Naive B cell (primary cell): ENCODE measurements around the gene PLCXD3. TPM values are rescaled to one million over a fixed set of nuclear protein-coding genes. Genes with fewer than 3 reads are reported as not detected.
A peak's percentile ranks its signal among the peaks of the same experiment; 100 is the strongest.

Experiments
- ATAC-seq, 2 donors: fragments of 150-1000 bp; cut with Tn5 transposase; 2 replicates each; pipeline ENCODE4 v1.10.0; 2021; ENCODE audit warnings: low read depth in 2 of 2, mild to moderate bottlenecking in 2 of 2, moderate library complexity in 2 of 2
- DNase-seq: peaks from one replicate; pipeline ENCODE4 v3.0.0; 2022
- H3K27ac Mint-ChIP-seq, 6 donors: one replicate each; pipeline ENCODE4 v1.8.0; 2020 to 2022; ENCODE audit warnings: mild to moderate bottlenecking in 6 of 6, mixed read lengths in 6 of 6, moderate library complexity in 5 of 6, inconsistent platforms in 2 of 6
- H3K27me3 Mint-ChIP-seq, 3 donors: one replicate each; pipeline ENCODE4 v1.8.0; 2021 to 2022; ENCODE audit warnings: mixed read lengths in 3 of 3, mild to moderate bottlenecking in 1 of 3
- H3K36me3 Mint-ChIP-seq, 2 donors: one replicate each; pipeline ENCODE4 v1.8.0; 2020 to 2022; ENCODE audit warnings: mixed read lengths in 2 of 2, inconsistent platforms in 1 of 2, mild to moderate bottlenecking in 1 of 2
- H3K4me1 Mint-ChIP-seq, 3 donors: one replicate each; pipeline ENCODE4 v1.8.0; 2020 to 2022; ENCODE audit warnings: mixed read lengths in 3 of 3, inconsistent platforms in 1 of 3, mild to moderate bottlenecking in 1 of 3, moderate library complexity in 1 of 3
- H3K4me3 Mint-ChIP-seq, 8 donors: one replicate each; pipeline ENCODE4 v1.8.0; 2020 to 2022; ENCODE audit warnings: mild to moderate bottlenecking in 8 of 8, mixed read lengths in 8 of 8, moderate library complexity in 8 of 8, inconsistent platforms in 2 of 8
- H3K9me3 Mint-ChIP-seq, 7 donors: one replicate each; pipeline ENCODE4 v1.8.0; 2020 to 2022; ENCODE audit warnings: mixed read lengths in 7 of 7, mild to moderate bottlenecking in 5 of 7, inconsistent platforms in 2 of 7, moderate library complexity in 1 of 7
- polyA plus RNA-seq, 6 donors: library from polyadenylated mRNA; unstranded; fragments of 300-500 nt; fragmentation: Illumina TruSeq; gene quantifications; one replicate each; pipeline ENCODE4 v1.2.3, GENCODE V29; 2021; ENCODE audit warnings: low read depth in 6 of 6

Gene PLCXD3
- polyA plus RNA-seq, 6 donors from 2014 or later, result not detected

DNA sequence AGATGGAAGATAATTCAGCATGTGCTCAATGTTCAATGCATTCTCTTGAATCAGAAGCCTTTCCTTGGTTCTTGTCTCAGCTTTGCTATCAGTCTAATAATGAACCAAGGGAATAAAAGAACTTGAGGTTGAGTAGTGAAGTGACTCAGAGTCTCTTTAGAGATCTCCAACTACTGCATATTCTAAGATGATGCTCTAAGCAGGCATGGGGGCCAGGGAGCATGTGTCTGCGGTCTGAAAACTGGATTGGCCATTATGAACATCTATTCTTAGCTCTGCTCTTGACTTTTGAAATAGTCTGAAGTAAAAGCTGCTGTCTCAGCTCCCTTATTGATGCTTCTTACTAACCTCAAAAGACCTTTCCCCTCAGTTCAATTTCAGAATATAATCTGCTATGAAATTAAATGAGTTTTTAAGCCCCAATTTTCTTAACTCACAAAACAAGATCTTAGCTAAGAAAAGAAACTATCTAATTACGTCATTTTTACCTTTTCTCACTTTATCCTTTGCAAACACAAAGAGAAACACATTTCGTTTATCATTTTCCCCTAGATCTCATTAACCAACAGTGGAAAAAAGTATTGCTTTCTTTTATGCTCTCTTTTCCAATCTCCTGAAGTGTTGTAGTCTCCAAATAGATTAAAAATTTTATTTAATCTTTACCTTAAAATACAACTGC, 44.8 kb downstream of the PLCXD3 start:
- no peak for DNase-seq
- no peak overlapping the region for H3K27ac Mint-ChIP-seq
- no peak for ATAC-seq
- H3K4me3 Mint-ChIP-seq, result no peak overlapping the region
- H3K4me1 Mint-ChIP-seq, result no peaks in the 10 kb centered on the region
- H3K36me3 Mint-ChIP-seq, result no peaks in the 10 kb centered on the region
- H3K27me3 Mint-ChIP-seq, result no peaks in the 10 kb centered on the region
- peaks cover 3 to 9% (median 5%) of the 10 kb centered on the region in 7 donors for H3K9me3 Mint-ChIP-seq

DNA sequence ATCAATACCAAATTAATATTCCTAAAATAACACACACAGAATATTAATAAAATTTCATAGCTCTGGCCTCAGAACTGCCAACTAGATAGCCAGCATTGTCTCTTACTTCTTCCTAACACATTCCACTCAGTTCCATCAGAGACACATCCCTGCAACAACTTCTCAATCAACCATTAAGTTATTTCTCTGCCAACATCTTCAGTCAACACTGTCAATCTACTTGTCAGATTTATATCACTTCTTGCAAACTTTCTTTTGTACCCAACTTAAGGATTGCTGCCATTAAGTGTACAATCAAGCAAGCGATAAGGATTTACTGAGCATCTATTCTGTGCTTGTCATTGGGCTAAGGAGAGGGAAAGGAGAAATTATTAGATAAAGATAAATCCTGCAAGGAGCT, 50.8 kb downstream of the PLCXD3 start:
- ATAC-seq (no peak), DNase-seq (no peak)
- H3K27ac Mint-ChIP-seq, result peak overlapping the region in 1 of 6 donors; percentile 19
- H3K4me1 Mint-ChIP-seq, result no peaks in the 10 kb centered on the region
- peaks cover 0 to 5% (median 2%) of the 10 kb centered on the region in 7 donors for H3K9me3 Mint-ChIP-seq
- H3K4me3 Mint-ChIP-seq, result no peak overlapping the region
- no peaks in the 10 kb centered on the region for H3K27me3 Mint-ChIP-seq
- H3K36me3 Mint-ChIP-seq, result no peaks in the 10 kb centered on the region

DNA sequence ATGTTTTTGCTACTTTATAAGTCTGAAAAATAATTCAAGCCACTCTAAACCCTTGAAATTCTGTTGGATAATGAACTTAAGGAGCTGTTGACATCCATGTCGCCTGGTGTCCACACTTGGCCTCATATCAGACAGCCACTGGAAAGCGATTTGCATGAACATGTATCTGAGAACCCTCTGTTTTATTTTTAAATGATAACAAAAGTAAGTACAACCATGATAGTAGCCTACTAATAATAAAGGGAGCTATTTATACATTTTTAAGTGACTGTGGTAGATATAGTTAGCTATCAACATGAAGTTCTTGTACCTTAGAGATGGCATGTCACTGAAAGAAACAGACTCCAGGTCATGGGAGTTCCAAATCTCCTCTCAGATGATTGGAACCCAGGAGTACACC, 53.3 kb downstream of the PLCXD3 start:
- ATAC-seq (no peak), DNase-seq (no peak)
- Mint-ChIP-seq H3K9me3 (peaks cover 0 to 8% (median 2%) of the 10 kb centered on the region in 7 donors), H3K4me3 (no peak overlapping the region), H3K27me3 (no peaks in the 10 kb centered on the region), H3K36me3 (no peaks in the 10 kb centered on the region), H3K27ac (no peak overlapping the region), H3K4me1 (no peaks in the 10 kb centered on the region)

DNA sequence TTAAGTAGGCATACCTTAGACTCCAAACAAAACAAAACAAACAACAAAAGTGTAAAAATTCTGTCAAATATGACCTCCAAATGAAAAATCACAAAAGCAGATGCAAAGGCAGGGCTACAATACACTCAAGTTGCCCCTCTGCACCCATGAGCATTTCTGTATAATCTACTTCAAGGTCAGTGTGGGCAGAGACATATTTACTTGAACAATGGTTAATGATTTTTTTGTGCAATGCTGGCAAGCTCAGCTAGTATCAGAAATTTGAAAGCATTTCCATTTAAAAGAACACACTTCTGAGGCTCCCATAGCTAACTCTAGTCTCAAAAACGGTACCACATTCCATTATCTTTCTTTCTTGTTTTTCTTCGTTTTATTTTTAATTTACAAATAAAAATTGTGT, 57.9 kb downstream of the PLCXD3 start:
- Mint-ChIP-seq H3K27ac (no peak overlapping the region), H3K9me3 (peaks cover 0 to 8% (median 2%) of the 10 kb centered on the region in 7 donors), H3K27me3 (no peaks in the 10 kb centered on the region), H3K36me3 (no peaks in the 10 kb centered on the region), H3K4me3 (no peak overlapping the region), H3K4me1 (no peaks in the 10 kb centered on the region)
- ATAC-seq (no peak), DNase-seq (no peak)

DNA sequence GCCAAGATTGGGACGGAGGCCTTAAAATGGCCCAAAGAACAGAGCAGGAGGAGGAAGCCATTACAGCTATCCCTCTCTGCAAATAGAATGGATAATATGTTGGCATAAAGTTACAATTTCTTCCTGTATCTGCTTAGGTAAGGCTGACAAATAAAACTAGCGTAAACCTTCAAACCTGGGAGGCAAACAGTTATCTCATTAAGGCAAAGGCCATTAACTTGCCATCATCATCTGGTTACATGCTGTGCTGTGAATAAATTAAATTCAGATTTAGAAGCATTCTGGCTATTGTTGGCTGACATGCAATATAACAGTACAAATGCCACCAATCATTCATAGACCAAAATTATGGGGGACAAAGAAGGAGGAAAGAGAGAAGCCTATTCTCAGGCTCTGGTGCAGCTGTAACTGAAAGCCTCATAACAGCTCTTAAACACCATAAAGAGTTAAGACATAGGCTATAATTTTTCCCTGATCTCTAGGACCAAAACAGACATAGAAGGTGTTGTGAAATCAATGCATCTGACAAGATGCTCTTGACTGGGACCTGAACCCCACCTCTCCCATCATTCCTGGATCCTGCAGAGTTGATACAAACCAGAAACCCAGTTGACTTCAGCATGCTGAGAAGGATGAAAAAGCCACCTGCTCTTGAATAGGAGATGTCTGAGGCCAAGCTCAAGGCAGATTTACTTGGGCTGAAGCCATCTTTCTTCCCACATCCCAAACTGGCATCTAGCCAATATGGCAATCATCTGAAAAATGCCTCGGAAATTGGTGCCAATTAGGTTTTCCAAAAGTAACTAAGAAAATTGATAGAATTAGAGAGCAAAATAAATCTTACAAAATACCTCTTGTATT, 62.5 kb downstream of the PLCXD3 start:
- no peak for ATAC-seq
- no peaks in the 10 kb centered on the region for H3K27me3 Mint-ChIP-seq
- H3K4me1 Mint-ChIP-seq, result no peaks in the 10 kb centered on the region
- H3K27ac Mint-ChIP-seq, result no peak overlapping the region
- no peak overlapping the region for H3K4me3 Mint-ChIP-seq
- H3K9me3 Mint-ChIP-seq, result peaks cover 0 to 4% (median 0%) of the 10 kb centered on the region in 7 donors
- no peak for DNase-seq
- H3K36me3 Mint-ChIP-seq, result no peaks in the 10 kb centered on the region

DNA sequence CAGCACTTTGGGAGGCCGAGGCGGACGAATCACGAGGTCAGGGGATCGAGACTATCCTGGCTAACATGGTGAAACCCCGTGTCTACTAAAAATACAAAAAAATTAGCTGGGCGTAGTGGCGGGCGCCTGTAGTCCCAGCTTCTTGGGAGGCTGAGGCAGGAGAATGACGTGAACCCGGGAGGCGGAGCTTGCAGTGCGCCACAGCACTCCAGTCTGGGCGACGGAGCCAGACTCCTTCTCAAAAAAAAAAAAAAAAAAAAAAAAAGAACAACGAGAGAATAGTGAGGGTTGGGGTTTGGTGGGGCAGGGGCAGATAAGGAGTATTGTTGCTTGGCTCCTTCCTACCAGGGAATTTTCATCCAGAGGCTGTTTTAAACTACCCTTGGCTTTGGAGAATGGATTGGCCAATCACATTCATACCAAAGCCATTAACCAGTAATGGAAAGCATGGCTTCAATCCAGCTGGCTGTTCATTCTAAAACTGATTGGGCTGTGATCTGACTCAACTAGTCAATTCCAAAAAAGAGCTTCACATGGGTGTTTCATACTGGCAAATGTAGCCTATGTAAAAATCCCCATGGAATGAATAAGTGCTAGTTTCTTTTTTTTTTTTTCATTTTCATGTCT, 64.4 kb downstream of the PLCXD3 start:
- Mint-ChIP-seq H3K27me3 (no peaks in the 10 kb centered on the region), H3K4me3 (no peak overlapping the region), H3K9me3 (peaks cover 0 to 4% (median 2%) of the 10 kb centered on the region in 7 donors), H3K27ac (no peak overlapping the region), H3K36me3 (no peaks in the 10 kb centered on the region), H3K4me1 (no peaks in the 10 kb centered on the region)
- ATAC-seq (no peak), DNase-seq (no peak)

DNA sequence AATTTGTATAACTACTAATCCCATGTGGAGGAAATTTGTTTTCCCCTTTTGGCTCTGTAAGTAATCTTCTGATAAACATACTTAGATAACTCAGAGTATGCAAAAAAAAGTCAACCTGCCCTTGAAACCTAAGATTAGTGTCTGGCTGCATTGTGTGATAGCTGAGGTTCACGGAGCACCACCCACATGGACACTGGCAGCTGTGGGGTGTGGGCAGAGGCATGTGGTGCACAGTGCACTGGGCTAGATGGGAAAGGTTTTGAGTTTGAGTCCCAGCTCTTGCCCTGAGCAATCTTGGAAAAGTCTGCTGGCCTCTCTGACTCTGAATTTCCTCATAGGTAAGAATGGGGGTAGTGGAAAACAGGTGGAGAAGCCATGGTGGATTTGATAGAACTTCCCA, 75.1 kb downstream of the PLCXD3 start:
- Mint-ChIP-seq H3K27ac (no peak overlapping the region), H3K4me1 (no peaks in the 10 kb centered on the region)

DNA sequence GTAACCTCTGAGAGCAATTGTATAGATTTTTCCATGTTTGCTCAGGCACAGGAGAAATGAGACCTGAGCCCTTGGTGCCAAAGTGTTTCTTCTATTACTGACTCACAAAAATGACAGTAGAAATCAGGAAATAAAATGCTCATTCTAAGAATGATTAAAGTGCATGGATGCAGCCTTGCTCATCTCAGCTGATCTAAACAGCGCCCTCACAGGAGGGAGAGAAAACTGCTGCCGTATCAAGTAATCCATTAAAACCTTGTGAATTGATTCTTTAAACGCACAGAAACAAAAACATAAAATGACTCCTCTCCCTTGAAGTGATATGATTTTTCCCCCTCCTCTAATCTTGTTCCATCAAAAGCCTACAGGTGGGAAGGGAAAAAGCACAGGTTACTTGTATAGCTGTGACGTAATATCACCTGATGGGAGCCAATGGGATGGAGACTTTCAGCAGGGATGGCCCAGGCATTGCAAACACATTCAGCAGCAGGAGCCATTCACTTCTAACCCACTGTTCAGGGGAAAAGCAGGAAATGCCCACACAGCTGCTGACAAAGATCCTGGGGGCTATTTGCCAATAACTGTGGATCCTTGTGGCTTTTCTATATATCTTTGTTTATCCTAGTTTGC, 76.7 kb downstream of the PLCXD3 start:
- DNase-seq (no peak), ATAC-seq (no peak)
- peaks cover 0 to 8% (median 3%) of the 10 kb centered on the region in 7 donors for H3K9me3 Mint-ChIP-seq
- no peaks in the 10 kb centered on the region for H3K4me1 Mint-ChIP-seq
- no peaks in the 10 kb centered on the region for H3K36me3 Mint-ChIP-seq
- H3K27me3 Mint-ChIP-seq, result no peaks in the 10 kb centered on the region
- H3K27ac Mint-ChIP-seq, result no peak overlapping the region
- H3K4me3 Mint-ChIP-seq, result no peak overlapping the region

More for the DNA sequence above, 75.1 kb downstream of the PLCXD3 start:
- Mint-ChIP-seq H3K9me3 (peaks cover 0 to 8% (median 3%) of the 10 kb centered on the region in 7 donors), H3K27me3 (no peaks in the 10 kb centered on the region), H3K4me3 (no peak overlapping the region), H3K36me3 (no peaks in the 10 kb centered on the region)
- DNase-seq, result no peak
- ATAC-seq, result no peak

DNA sequence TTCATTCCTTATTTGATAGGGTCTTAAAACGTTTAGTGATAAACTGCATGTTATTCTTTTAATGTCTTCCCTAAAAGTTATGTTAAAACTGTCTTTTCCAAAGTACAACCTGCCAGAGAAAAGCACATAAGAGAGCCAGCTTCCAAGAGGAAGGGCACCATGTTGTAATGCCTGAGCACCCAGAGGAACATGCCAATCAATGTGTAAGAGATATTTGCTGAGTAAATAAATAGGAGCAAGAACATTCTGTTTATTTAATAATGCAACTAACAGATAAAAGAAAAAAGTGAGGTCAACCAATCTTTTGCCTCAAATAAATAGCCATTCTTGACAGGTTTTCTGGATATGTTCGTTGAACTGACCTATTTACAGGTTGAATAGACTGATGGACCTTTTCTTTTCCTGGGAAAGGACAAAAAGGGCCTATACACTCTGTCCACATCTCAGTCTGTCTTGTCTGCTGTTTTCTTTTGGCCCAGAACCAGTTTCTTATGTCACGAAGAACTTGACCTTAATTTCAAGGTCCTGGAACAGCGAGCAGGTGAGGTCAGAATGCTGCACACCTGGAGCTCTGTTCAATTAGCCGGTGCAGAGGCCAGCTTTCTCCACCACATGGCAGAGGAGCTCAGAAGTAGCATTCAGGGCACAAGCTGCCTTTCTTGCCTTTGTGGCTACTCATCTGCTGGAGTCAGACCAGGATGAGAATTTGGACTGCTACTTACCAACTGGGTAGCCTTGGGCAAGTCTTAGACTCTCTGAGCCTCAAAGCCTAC, 77.7 kb downstream of the PLCXD3 start:
- Mint-ChIP-seq H3K27ac (no peak overlapping the region), H3K4me1 (no peaks in the 10 kb centered on the region), H3K4me3 (no peak overlapping the region), H3K36me3 (no peaks in the 10 kb centered on the region), H3K9me3 (peaks cover 0 to 8% (median 3%) of the 10 kb centered on the region in 7 donors), H3K27me3 (no peaks in the 10 kb centered on the region)
- DNase-seq (no peak), ATAC-seq (no peak)

DNA sequence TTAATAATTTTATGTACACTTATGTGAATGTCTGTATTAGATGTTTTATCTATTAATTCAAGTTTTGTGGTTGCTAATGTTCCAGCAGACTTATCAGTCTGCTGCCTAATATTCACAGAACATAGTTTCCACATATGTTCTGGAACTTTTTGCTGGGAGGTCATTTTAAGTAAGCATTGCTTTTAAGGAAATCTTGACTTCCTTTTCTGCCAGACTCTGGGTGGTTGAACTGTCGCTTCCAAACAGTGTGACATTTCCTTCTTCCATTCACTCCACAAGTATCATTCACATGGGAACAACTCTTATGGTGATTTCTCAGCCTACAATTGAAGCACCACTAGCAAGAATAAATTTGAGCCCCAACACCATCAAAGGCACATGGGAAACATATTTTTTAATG, 82.9 kb downstream of the PLCXD3 start:
- H3K4me3 Mint-ChIP-seq, result no peak overlapping the region
- DNase-seq, result no peak
- H3K27ac Mint-ChIP-seq, result no peak overlapping the region
- H3K9me3 Mint-ChIP-seq, result no peaks in the 10 kb centered on the region
- H3K4me1 Mint-ChIP-seq, result no peaks in the 10 kb centered on the region
- no peaks in the 10 kb centered on the region for H3K36me3 Mint-ChIP-seq
- no peak for ATAC-seq
- H3K27me3 Mint-ChIP-seq, result no peaks in the 10 kb centered on the region

DNA sequence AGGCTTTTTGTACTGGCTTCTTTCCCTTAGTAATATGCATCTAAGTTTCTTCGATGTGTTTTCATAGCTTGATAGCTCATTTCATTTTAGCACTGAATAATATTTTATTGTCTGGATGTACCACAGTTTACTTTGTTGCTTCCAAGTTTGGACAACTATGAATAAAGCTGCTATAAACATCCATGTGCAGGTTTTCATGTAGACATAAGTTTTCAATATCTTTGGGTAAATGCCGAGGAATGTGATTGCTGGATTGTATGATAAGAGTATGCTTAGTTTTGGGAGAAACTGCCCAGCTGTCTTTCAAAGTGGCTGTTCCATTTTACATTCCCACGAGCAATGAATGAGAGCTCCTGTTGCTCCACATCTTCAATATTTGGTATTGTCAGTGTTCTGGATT, 84.7 kb downstream of the PLCXD3 start:
- Mint-ChIP-seq H3K4me1 (no peaks in the 10 kb centered on the region), H3K4me3 (no peak overlapping the region), H3K27ac (no peak overlapping the region), H3K9me3 (no peaks in the 10 kb centered on the region), H3K36me3 (no peaks in the 10 kb centered on the region), H3K27me3 (no peaks in the 10 kb centered on the region)
- ATAC-seq (no peak), DNase-seq (no peak)

DNA sequence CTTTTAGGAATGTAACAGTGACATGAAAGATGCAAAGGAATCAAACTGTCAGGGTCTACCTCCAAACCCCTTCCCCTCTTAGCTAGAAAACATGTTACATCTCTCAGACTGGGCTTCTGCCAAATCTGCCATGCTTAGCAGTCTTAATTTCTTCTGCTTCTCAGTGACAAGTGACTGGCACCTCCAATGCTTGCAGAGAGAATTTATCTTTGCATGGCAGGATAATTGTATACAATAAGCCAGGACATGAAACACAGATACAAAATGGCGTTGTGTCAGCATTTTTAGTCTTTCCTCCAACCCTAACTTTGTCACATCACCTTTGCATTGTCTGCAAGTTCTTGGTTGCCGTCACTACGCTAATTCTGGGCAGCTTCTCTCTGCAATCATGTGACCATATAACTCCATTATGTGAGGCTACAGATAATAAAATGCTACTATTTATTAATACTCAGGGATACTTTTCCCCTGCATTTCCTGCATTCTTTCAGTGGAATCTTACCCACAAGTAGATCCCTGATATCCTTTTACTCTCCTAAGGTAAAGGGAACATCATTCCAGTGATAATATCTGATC, 89.8 kb downstream of the PLCXD3 start:
- Mint-ChIP-seq H3K4me1 (no peaks in the 10 kb centered on the region), H3K27me3 (no peaks in the 10 kb centered on the region), H3K36me3 (no peaks in the 10 kb centered on the region), H3K27ac (no peak overlapping the region), H3K9me3 (peaks cover 0 to 2% (median 0%) of the 10 kb centered on the region in 7 donors), H3K4me3 (no peak overlapping the region)
- DNase-seq, result no peak
- no peak for ATAC-seq
